GM12874 (cell line): Measurements from ENCODE around the gene EEF1G.

Source experiments
- CTCF ChIP-seq: IDR thresholded peaks from 2 replicates; pipeline ENCODE4 v1.5.1; 2011; ENCODE audit warnings: low read depth, mild to moderate bottlenecking, control low read depth, low read length, moderate library complexity; ENCODE audit not compliant: insufficient read depth

The EEF1G gene

GRCh38 chr11:62573592-62574362 lies at the start of gene EEF1G:
TSS of gene EEF1G (minus strand) at chr11:62573891. CDS start at chr11:62573842, 49 bp downstream.
- TF ChIP-seq CTCF: no peak

- TF ChIP-seq CTCF: no peak
Measured at GRCh38 chr11:62622476-62623089, 48.9 kb upstream of the EEF1G start.

GRCh38 chr11:62621567-62622470 lies 48.1 kb upstream of the EEF1G start, which contains the start of gene B3GAT3:
TSS of gene B3GAT3 (minus strand) at chr11:62621986. CDS start at chr11:62621947, 39 bp downstream.
- TF ChIP-seq CTCF: no peak

GRCh38 chr11:62621027-62621566 lies 47.4 kb upstream of the EEF1G start:
- no peak for TF ChIP-seq CTCF

- TF ChIP-seq CTCF: no peak
Measured at GRCh38 chr11:62615521-62615920, 41.8 kb upstream of the EEF1G start.

- no peak for TF ChIP-seq CTCF
Measured at GRCh38 chr11:62614275-62614674, 40.6 kb upstream of the EEF1G start.
